Left colon (tissue), 2 donors: ENCODE data around the gene MAD2L1BP. TPM values are rescaled to one million over a fixed set of nuclear protein-coding genes. Genes with fewer than 3 reads are reported as not detected.
A peak's percentile ranks its signal among the peaks of the same experiment; 100 is the strongest.
"Not testable (repeated sequence)": the region's sequence is repeated elsewhere in the genome, so short reads cannot be mapped to it uniquely, and the experiment has no call there.

Experiments
- ATAC-seq: fragments of 200-7000 bp; cut with Tn5 transposase; one replicate; pipeline ENCODE4 v1.9.1; 2020; ENCODE audit warnings: mild to moderate bottlenecking, moderate library complexity
- DNase-seq, 2 donors: peaks; one replicate each; pipeline ENCODE4 v3.0.0-alpha.2; 2020
- intact Hi-C, 2 donors: fragments of 100-400 bp; cut with DNase I in 1 of 2; cut with micrococcal nuclease in 1 of 2; formaldehyde crosslinking; loops; one replicate each; pipeline versions ENCODE4 v1.11.2 to v1.14.0; 2022; cut with DNase I, micrococcal nuclease
- total RNA-seq, 2 donors: library from RNA; stranded (reverse); fragmentation: NEBNext Ultra II Directional; extraction: Animal tissue kit (Norgen Biotek cat#: 25700); gene quantifications; one replicate each; pipeline ENCODE4 v1.2.1, GENCODE V29; 2021
- donor health status: DM: no; HTN: no; CAD: no.
- donor health status: DM: yes; HTN: yes; CAD: no.

Gene MAD2L1BP
- total RNA-seq, 2 donors from 2014 or later: 37.0 to 49.8 TPM

DNA sequence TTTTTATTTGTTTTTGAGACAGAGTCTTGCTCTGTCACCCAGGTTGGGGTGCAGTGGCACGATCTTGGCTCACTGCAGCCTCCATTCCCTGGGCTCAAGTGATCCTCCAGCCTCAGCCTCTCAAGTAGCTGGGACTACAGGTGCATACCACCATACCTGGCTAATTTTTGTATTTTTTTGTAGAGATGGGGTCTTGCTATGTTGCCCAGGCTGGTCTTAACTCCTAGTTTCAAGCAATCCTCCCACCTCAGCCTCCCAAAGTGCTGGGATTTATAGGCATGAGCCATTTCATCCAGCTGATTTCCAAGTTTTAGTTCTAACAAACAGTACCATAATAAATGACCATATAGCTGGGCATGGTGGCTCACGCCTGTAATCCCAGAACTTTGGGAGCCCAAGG is 17.2 kb downstream of the MAD2L1BP start:
- DNase-seq, intact Hi-C loops, ATAC-seq: not testable (repeated sequence)

DNA sequence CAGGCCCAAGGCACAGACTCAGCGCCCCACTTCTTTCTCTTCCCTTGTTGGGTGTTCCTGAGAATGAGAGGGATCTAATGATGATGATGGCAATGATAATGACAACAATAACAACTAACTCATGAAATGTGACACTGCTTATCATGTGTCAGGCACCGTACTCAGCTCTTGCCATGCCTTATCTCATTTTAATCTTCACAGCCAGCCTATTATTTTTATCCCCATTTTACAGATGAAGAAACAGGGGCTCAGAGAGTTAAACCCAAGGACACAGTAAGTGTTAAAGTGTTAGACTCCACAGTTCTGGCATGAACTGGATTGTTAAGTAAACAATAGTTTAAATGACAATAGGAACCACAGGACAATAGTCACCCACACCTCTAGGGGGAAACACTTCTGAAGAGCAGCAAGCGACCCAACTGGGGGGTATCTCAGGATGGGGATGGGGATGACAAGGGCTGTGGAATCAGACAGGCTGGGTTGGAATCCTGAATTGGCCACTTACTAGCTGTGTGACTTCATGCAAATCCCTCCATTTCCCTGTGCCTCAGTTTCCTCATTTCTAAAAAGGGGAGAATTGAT is 21.7 kb downstream of the MAD2L1BP start:
- DNase-seq (no peak), ATAC-seq (no peak)
- intact Hi-C loops: no loop called here

GRCh38 chr6:43658161-43658560 is 22.5 kb downstream of the MAD2L1BP start:
- intact Hi-C loops: no loop called here
- ATAC-seq: no peak
- no peak for DNase-seq

DNA sequence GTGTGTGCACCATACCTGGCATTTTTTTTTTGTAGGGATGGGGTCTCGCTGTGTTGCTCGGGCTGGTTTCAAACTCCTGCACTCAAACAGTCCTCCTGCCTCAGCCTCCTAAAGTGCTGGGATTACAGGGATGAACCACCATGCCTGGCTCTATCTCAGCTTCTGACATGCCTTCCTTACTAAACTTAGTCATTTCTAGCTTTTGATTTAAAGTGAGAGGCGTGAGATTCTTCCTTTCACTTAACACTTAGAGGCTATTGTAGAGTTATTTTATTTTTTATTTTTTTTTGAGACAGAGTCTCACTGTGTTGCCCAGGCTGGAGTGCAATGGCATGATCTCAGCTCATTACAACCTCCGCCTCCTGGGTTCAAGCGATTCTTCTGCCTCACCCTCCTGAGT is 27.3 kb downstream of the MAD2L1BP start:
- not testable (repeated sequence) for ATAC-seq, DNase-seq
- intact Hi-C loops: loop anchor here (10.0 kb wide), 2 partner anchors 412 to 422 kb away; no protein-coding TSS in a partner anchor

- DNase-seq (no peak), ATAC-seq (no peak)
- intact Hi-C loops: loop anchor here (5.0 to 10.0 kb wide), 3 partner anchors 87 to 419 kb away; no protein-coding TSS in a partner anchor
Measured at GRCh38 chr6:43665376-43665775, 29.7 kb downstream of the MAD2L1BP start.

DNA sequence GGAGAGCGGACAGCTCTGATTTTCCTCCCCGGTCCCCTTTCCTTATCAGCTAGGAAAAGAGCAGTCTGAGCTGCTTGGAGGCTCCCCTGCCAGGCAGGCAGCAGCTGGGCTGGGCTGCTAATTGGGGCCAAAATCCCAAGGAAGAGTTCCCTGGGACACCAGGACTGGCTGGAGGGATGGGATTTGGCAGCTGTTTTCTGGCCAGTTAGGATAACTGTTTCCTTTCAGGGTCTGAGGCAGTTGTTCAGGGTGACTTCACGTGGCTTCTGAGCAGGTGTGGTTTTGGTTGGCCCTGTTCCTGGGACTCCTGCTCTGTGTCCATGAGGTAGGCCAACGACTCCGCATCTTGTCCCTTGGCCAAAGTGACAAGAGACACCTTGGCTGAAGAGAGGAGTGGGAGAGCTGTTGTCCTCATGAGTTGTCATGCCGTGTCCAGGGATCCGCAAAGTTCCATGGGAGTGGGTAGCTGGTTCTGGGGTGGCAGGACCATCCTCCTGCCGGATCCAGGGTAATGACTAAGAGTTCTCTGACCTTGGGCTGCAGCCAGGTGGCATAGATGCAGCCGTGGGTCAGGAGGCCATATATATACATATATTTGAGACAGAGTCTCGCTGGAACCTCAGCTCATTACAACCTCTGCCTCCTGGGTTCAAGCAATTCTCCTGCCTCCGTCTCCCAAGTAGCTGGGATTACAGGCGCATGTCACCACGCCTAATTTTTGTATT is 30.7 kb downstream of the MAD2L1BP start:
- no peak for ATAC-seq
- intact Hi-C loops: loop anchor here (5.0 to 10.0 kb wide), 3 partner anchors 86 to 418 kb away; no protein-coding TSS in a partner anchor
- DNase-seq: no peak

DNA sequence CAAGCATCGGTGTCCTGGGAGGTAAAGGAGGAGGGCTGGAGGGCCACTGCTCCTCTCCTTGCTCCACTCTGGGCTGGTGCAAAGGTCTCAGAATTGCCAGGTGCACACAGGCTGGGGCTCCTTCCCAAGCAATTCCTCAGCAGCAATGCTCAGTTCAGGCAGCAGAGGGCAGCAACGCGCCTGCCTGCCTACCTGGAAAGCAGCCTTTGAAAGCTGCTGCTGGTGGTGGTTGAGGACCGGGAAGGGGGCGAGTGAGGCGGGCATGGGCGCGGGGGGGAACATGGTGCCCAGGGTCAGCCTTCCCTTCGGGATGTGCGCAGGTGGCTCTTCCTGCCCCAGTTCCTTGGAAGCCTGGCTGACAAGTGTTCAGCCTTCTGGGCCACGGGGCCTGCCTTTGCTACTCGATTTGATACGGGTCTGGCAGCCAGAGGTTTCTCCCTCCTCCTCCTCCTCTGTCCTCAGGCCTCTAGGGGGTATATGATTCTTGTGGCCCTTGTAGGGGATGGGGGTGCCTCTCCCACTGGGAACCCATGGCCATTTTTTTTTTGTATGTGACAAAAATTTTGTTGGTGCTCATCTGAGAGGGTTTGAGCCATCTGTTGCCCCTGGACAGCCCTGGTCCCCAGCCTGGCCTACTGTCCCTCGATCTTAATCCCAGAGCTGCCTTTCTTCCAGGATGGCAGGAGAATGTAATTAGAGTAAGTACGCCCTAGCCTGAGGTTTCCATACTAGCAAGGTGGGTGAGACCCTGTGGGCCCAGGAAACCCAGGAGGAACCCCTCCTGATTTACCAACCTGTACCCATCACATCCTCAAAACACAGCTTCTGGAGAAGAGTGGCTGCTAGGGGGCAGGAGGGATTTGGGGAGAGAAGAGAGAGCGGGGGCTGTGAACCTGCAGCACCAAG is 31.9 kb downstream of the MAD2L1BP start:
- ATAC-seq: peak; percentile 72
- intact Hi-C loops: loop anchor here (5.0 to 10.0 kb wide), 3 partner anchors 85 to 417 kb away; no protein-coding TSS in a partner anchor
- peak; percentile 73 to 91 for DNase-seq

- peak; percentile 52 for ATAC-seq
- intact Hi-C loops: loop anchor here (5.0 to 10.0 kb wide), 3 partner anchors 84 to 416 kb away; no protein-coding TSS in a partner anchor
- peak; percentile 62 to 65 for DNase-seq
Measured at GRCh38 chr6:43668151-43669028, 32.8 kb downstream of the MAD2L1BP start.

- intact Hi-C loops: loop anchor here (5.0 to 10.0 kb wide), 3 partner anchors 83 to 416 kb away; no protein-coding TSS in a partner anchor
- ATAC-seq (no peak), DNase-seq (peak in 1 of 2 donors; percentile 50)
Measured at GRCh38 chr6:43669050-43669921, 33.6 kb downstream of the MAD2L1BP start.

GRCh38 chr6:43669922-43670622 is 34.4 kb downstream of the MAD2L1BP start:
- DNase-seq (no peak), ATAC-seq (peak; percentile 13)
- intact Hi-C loops: loop anchor here (5.0 to 10.0 kb wide), 3 partner anchors 82 to 415 kb away; no protein-coding TSS in a partner anchor

- intact Hi-C loops: no loop called here
- DNase-seq (no peak), ATAC-seq (no peak)
Measured at GRCh38 chr6:43670623-43670986, 35.0 kb downstream of the MAD2L1BP start.

DNA sequence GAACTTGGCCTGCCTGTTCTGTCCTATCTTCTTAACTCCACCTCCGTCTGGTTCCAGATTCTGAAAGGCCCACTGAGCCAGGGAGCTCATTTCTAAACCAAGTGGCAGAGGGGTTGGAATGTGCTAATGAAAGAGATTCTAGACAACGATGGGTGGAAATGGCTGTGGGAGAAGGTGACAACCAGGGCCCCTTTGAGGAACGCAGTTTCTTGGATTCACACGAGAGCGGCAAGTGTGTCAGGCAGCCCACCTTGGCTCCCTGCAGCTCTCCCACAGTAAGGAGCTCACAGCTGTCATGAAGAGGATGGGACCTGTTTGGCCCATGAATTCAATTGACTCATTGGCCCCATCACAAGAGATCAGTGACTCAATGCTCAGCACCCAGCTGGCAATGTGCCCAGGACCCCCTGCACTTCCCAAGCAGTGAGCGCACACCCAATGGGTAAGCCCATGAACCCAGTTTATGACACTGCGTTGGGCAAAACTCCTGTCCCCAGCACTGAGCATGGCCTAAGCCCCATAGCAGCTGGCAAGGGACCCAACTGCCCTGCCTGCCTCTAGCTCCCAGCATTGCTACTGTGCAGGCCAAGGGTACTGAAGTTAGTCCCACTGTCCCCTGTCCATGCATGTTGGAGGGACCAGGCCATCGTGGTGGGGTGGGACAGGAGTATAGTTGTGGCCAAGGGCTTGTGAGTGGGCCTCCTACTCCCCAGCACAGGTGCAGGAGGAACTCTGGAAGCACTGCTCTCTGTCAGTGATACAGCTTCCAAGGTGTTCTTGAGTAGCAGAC is 35.6 kb downstream of the MAD2L1BP start:
- DNase-seq: peak in 1 of 2 donors; percentile 33
- intact Hi-C loops: no loop called here

GRCh38 chr6:43671801-43672690 is 36.4 kb downstream of the MAD2L1BP start:
- intact Hi-C loops: no loop called here

More for the DNA sequence above, 35.6 kb downstream of the MAD2L1BP start:
- no peak for ATAC-seq

GRCh38 chr6:43673444-43674084 is 37.9 kb downstream of the MAD2L1BP start:
- DNase-seq (no peak), ATAC-seq (no peak)
- intact Hi-C loops: no loop called here

More at GRCh38 chr6:43671801-43672690, 36.4 kb downstream of the MAD2L1BP start:
- peak; percentile 40 to 66 for DNase-seq
- ATAC-seq: peak; percentile 58
